ENCODE data around the gene DMRTA2.

The DMRTA2 gene

GRCh38 chr1:50378770-50379169 lies 44.5 kb downstream of the DMRTA2 start:
- Histone ChIP-seq H3K27me3 (ENCODE audit: control insufficient read depth, insufficient read depth, low read length) (no peaks in the 10 kb centered on the region), H3K27ac (no peak overlapping the region), H3K36me3 (ENCODE audit: control insufficient read depth, insufficient read depth, low read length) (no peaks in the 10 kb centered on the region), H3K4me1 (no peaks in the 10 kb centered on the region), H3K79me2 (no peaks in the 10 kb centered on the region), H2AFZ (no peak overlapping the region), H3K9me3 (ENCODE audit: control insufficient read depth, low read length) (no peaks in the 10 kb centered on the region), H3K9ac (no peak overlapping the region), H3K4me2 (ENCODE audit: low read length) (no peak overlapping the region), H3K4me3 (ENCODE audit: low read depth, low read length) (no peak overlapping the region)
- no peak for TF ChIP-seq CTCF (IDR thresholded peaks at IDR 0.05)

GRCh38 chr1:50373532-50373931 lies 49.7 kb downstream of the DMRTA2 start:
- Histone ChIP-seq H3K4me3 (ENCODE audit: low read depth, low read length) (no peak overlapping the region), H3K4me2 (ENCODE audit: low read length) (no peak overlapping the region), H3K9ac (no peak overlapping the region), H3K27me3 (ENCODE audit: control insufficient read depth, insufficient read depth, low read length) (no peaks in the 10 kb centered on the region), H3K4me1 (no peaks in the 10 kb centered on the region), H3K79me2 (no peaks in the 10 kb centered on the region), H3K36me3 (ENCODE audit: control insufficient read depth, insufficient read depth, low read length) (no peaks in the 10 kb centered on the region), H3K27ac (no peak overlapping the region), H3K9me3 (ENCODE audit: control insufficient read depth, low read length) (no peaks in the 10 kb centered on the region), H2AFZ (no peak overlapping the region)
- TF ChIP-seq CTCF (IDR thresholded peaks at IDR 0.05), result no peak

- Histone ChIP-seq H3K9me3 (ENCODE audit: control insufficient read depth, low read length) (no peaks in the 10 kb centered on the region), H3K4me1 (no peaks in the 10 kb centered on the region), H3K9ac (no peak overlapping the region), H3K36me3 (ENCODE audit: control insufficient read depth, insufficient read depth, low read length) (no peaks in the 10 kb centered on the region), H3K4me3 (ENCODE audit: low read depth, low read length) (no peak overlapping the region), H3K4me2 (ENCODE audit: low read length) (no peak overlapping the region), H2AFZ (no peak overlapping the region), H3K79me2 (no peaks in the 10 kb centered on the region), H3K27ac (no peak overlapping the region), H3K27me3 (ENCODE audit: control insufficient read depth, insufficient read depth, low read length) (no peaks in the 10 kb centered on the region)
- TF ChIP-seq CTCF (IDR thresholded peaks at IDR 0.05), result no peak
Observed at GRCh38 chr1:50371749-50372148, 51.5 kb downstream of the DMRTA2 start.

- Histone ChIP-seq H3K27ac (no peak overlapping the region), H3K79me2 (no peaks in the 10 kb centered on the region), H3K9me3 (ENCODE audit: control insufficient read depth, low read length) (no peaks in the 10 kb centered on the region), H3K4me2 (ENCODE audit: low read length) (no peak overlapping the region), H3K9ac (no peak overlapping the region), H3K4me1 (no peaks in the 10 kb centered on the region), H3K36me3 (ENCODE audit: control insufficient read depth, insufficient read depth, low read length) (no peaks in the 10 kb centered on the region), H2AFZ (no peak overlapping the region), H3K27me3 (ENCODE audit: control insufficient read depth, insufficient read depth, low read length) (no peaks in the 10 kb centered on the region), H3K4me3 (ENCODE audit: low read depth, low read length) (no peak overlapping the region)
- TF ChIP-seq CTCF (IDR thresholded peaks at IDR 0.05), result no peak
Observed at GRCh38 chr1:50369830-50370229, 53.4 kb downstream of the DMRTA2 start.

GRCh38 chr1:50369008-50369634 lies 54.1 kb downstream of the DMRTA2 start:
- H3K4me2 ChIP-seq (ENCODE audit: low read length), result no peak overlapping the region
- no peak overlapping the region for H3K4me3 ChIP-seq (ENCODE audit: low read depth, low read length)
- H3K9ac ChIP-seq, result no peak overlapping the region
- H3K27ac ChIP-seq, result no peak overlapping the region
- H3K36me3 ChIP-seq (ENCODE audit: control insufficient read depth, insufficient read depth, low read length), result no peaks in the 10 kb centered on the region
- no peaks in the 10 kb centered on the region for H3K27me3 ChIP-seq (ENCODE audit: control insufficient read depth, insufficient read depth, low read length)
- no peaks in the 10 kb centered on the region for H3K79me2 ChIP-seq
- no peak overlapping the region for H2AFZ ChIP-seq
- H3K9me3 ChIP-seq (ENCODE audit: control insufficient read depth, low read length), result no peaks in the 10 kb centered on the region
- H3K4me1 ChIP-seq, result no peaks in the 10 kb centered on the region
- TF ChIP-seq CTCF (IDR thresholded peaks at IDR 0.05), result no peak
